Urinary bladder (tissue), 4 donors: ENCODE results near the gene CDH13. TPM values are rescaled to one million over a fixed set of nuclear protein-coding genes. Genes with fewer than 3 reads are reported as not detected.

Experiments used
- DNase-seq: peaks from one replicate; pipeline ENCODE4 v3.0.0-alpha.2; 2015; ENCODE audit errors: extremely low spot score
- H3K27ac ChIP-seq: one replicate; pipeline ENCODE4 v1.5.1; 2013; ENCODE audit warnings: low read depth, mild to moderate bottlenecking, moderate library complexity
- H3K36me3 ChIP-seq: one replicate; pipeline ENCODE4 v1.6.1; 2013; ENCODE audit warnings: mild to moderate bottlenecking, moderate library complexity; ENCODE audit not compliant: insufficient read depth
- H3K4me1 ChIP-seq: one replicate; pipeline ENCODE4 v1.6.1; 2013; ENCODE audit warnings: mild to moderate bottlenecking, moderate library complexity; ENCODE audit not compliant: insufficient read depth
- H3K4me3 ChIP-seq: one replicate; pipeline ENCODE4 v1.5.1; 2013; ENCODE audit warnings: low read depth, low read length
- WGBS: extraction: QIAGEN DNeasy Blood & Tissue Kit; methylation state at CpG from one replicate; pipeline ENCODE4 v1.1.7; 2013; 5-methylcytosine and 5-hydroxymethylcytosine counted together
- polyA plus RNA-seq: library from polyadenylated mRNA; stranded (reverse); fragments of 200-250 nt; gene quantifications from one replicate; pipeline ENCODE4 v1.2.3, GENCODE V29; 2013
- total RNA-seq: library from RNA; depleted of rRNA; stranded (reverse); fragments of >200 nt; gene quantifications from one replicate; pipeline ENCODE4 v1.2.3, GENCODE V29; 2014
- donor health status: healthy with polysubstance abuse.
- donor health status: healthy.

The CDH13 gene
- total and polyA plus RNA-seq, 2 donors = 18.9 to 21.5 TPM

- Histone ChIP-seq H3K27ac (no peak overlapping the region), H3K4me3 (no peak overlapping the region), H3K4me1 (no peaks in the 10 kb centered on the region), H3K36me3 (no peaks in the 10 kb centered on the region)
- DNase-seq = no peak
- 74% methylated on average over 2 of the region's 2 CpGs for WGBS
Measured at GRCh38 chr16:83219285-83219684, 592.5 kb downstream of the CDH13 start.

GRCh38 chr16:83220066-83220465 is 593.3 kb downstream of the CDH13 start:
- Histone ChIP-seq H3K4me3 (no peak overlapping the region), H3K27ac (no peak overlapping the region), H3K36me3 (no peaks in the 10 kb centered on the region), H3K4me1 (no peaks in the 10 kb centered on the region)
- no peak for DNase-seq
- 91% methylated on average over 9 of the region's 9 CpGs for WGBS

- WGBS = 59% methylated on average over 3 of the region's 3 CpGs
- no peaks in the 10 kb centered on the region for H3K36me3 ChIP-seq
Measured at GRCh38 chr16:83224642-83225041, 597.9 kb downstream of the CDH13 start.

GRCh38 chr16:83227336-83227735 is 600.6 kb downstream of the CDH13 start:
- Histone ChIP-seq H3K4me1 (no peaks in the 10 kb centered on the region), H3K4me3 (no peak overlapping the region), H3K36me3 (no peaks in the 10 kb centered on the region), H3K27ac (no peak overlapping the region)
- 51% methylated on average over 6 of the region's 6 CpGs for WGBS
- no peak for DNase-seq

More at GRCh38 chr16:83224642-83225041, 597.9 kb downstream of the CDH13 start:
- DNase-seq = no peak
- Histone ChIP-seq H3K4me1 (no peaks in the 10 kb centered on the region), H3K27ac (no peak overlapping the region), H3K4me3 (no peak overlapping the region)

- no peak overlapping the region for H3K27ac ChIP-seq
- DNase-seq = no peak
- no peak overlapping the region for H3K4me3 ChIP-seq
- WGBS = 55% methylated on average over 5 of the region's 5 CpGs
- H3K4me1 ChIP-seq = no peaks in the 10 kb centered on the region
- no peaks in the 10 kb centered on the region for H3K36me3 ChIP-seq
Measured at GRCh38 chr16:83231729-83232128, 605.0 kb downstream of the CDH13 start.

GRCh38 chr16:83233153-83233552 is 606.4 kb downstream of the CDH13 start:
- no peak for DNase-seq
- 67% methylated on average over 8 of the region's 8 CpGs for WGBS
- H3K27ac ChIP-seq = no peak overlapping the region
- no peak overlapping the region for H3K4me3 ChIP-seq
- H3K36me3 ChIP-seq = no peaks in the 10 kb centered on the region
- no peaks in the 10 kb centered on the region for H3K4me1 ChIP-seq

GRCh38 chr16:83238949-83239691 is 612.4 kb downstream of the CDH13 start:
- no peak for DNase-seq
- 39% methylated on average over 6 of the region's 6 CpGs for WGBS
- H3K27ac ChIP-seq = no peak overlapping the region
- H3K36me3 ChIP-seq = no peaks in the 10 kb centered on the region
- no peak overlapping the region for H3K4me3 ChIP-seq
- no peaks in the 10 kb centered on the region for H3K4me1 ChIP-seq

GRCh38 chr16:83244057-83244456 is 617.3 kb downstream of the CDH13 start:
- WGBS = 65% methylated on average over 2 of the region's 2 CpGs
- Histone ChIP-seq H3K4me1 (no peaks in the 10 kb centered on the region), H3K27ac (no peak overlapping the region), H3K4me3 (no peak overlapping the region), H3K36me3 (no peaks in the 10 kb centered on the region)
- no peak for DNase-seq

- Histone ChIP-seq H3K4me3 (no peak overlapping the region), H3K4me1 (no peaks in the 10 kb centered on the region), H3K27ac (no peak overlapping the region), H3K36me3 (no peaks in the 10 kb centered on the region)
- 55% methylated on average over 1 of the region's 1 CpG for WGBS
- no peak for DNase-seq
Measured at GRCh38 chr16:83245061-83245460, 618.3 kb downstream of the CDH13 start.

- no peaks in the 10 kb centered on the region for H3K4me1 ChIP-seq
- no peak overlapping the region for H3K27ac ChIP-seq
- WGBS = 75% methylated on average over 9 of the region's 9 CpGs
- DNase-seq = no peak
- H3K4me3 ChIP-seq = no peak overlapping the region
- H3K36me3 ChIP-seq = no peaks in the 10 kb centered on the region
Measured at GRCh38 chr16:83247767-83248372, 621.1 kb downstream of the CDH13 start.

- no peaks in the 10 kb centered on the region for H3K4me1 ChIP-seq
- no peak overlapping the region for H3K4me3 ChIP-seq
- no peaks in the 10 kb centered on the region for H3K36me3 ChIP-seq
- DNase-seq = no peak
- 71% methylated on average over 8 of the region's 8 CpGs for WGBS
- no peak overlapping the region for H3K27ac ChIP-seq
Measured at GRCh38 chr16:83248735-83249463, 622.1 kb downstream of the CDH13 start.

GRCh38 chr16:83253521-83253920 is 626.8 kb downstream of the CDH13 start:
- 61% methylated on average over 3 of the region's 3 CpGs for WGBS
- H3K36me3 ChIP-seq = no peaks in the 10 kb centered on the region
- H3K4me3 ChIP-seq = no peak overlapping the region
- H3K27ac ChIP-seq = no peak overlapping the region
- no peak for DNase-seq
- no peaks in the 10 kb centered on the region for H3K4me1 ChIP-seq

- 83% methylated on average over 9 of the region's 9 CpGs for WGBS
- no peak overlapping the region for H3K4me3 ChIP-seq
Measured at GRCh38 chr16:83258366-83258928, 631.7 kb downstream of the CDH13 start.

More at GRCh38 chr16:83258366-83258928, 631.7 kb downstream of the CDH13 start:
- H3K36me3 ChIP-seq = no peaks in the 10 kb centered on the region
- DNase-seq = no peak
- H3K4me1 ChIP-seq = no peaks in the 10 kb centered on the region
- H3K27ac ChIP-seq = no peak overlapping the region
